Activated T-cell treated with anti-CD3 and anti-CD28 coated beads, Interleukin-2, amount 50 U/mL, for 24 hours (primary cell): ENCODE data around the gene RAI14.

Experiments
- DNase-seq: peaks from one replicate; pipeline ENCODE4 v3.0.0-alpha.2; 2020
- H3K27ac Mint-ChIP-seq: 2 replicates; pipeline ENCODE4 v1.8.0; 2020; ENCODE audit warnings: mild to moderate bottlenecking, mixed read lengths
- H3K27me3 Mint-ChIP-seq: 2 replicates; pipeline ENCODE4 v1.8.0; 2020; ENCODE audit warnings: mixed read lengths
- H3K36me3 Mint-ChIP-seq: 2 replicates; pipeline ENCODE4 v1.8.0; 2020; ENCODE audit warnings: low read depth, mixed read lengths
- H3K4me1 Mint-ChIP-seq: 2 replicates; pipeline ENCODE4 v1.8.0; 2020; ENCODE audit warnings: low read depth, mixed read lengths
- H3K4me3 Mint-ChIP-seq: 2 replicates; pipeline ENCODE4 v1.8.0; 2020; ENCODE audit warnings: mild to moderate bottlenecking, moderate library complexity, mixed read lengths
- H3K9me3 Mint-ChIP-seq: 2 replicates; pipeline ENCODE4 v1.8.0; 2020; ENCODE audit warnings: mixed read lengths

The RAI14 gene

GRCh38 chr5:34626036-34626435 is 30.1 kb upstream of the RAI14 start:
- peaks cover 5% of the 10 kb centered on the region for H3K27me3 Mint-ChIP-seq
- peaks cover 18% of the 10 kb centered on the region for H3K4me1 Mint-ChIP-seq
- no peaks in the 10 kb centered on the region for H3K36me3 Mint-ChIP-seq
- H3K9me3 Mint-ChIP-seq, result peaks cover 6% of the 10 kb centered on the region
- H3K4me3 Mint-ChIP-seq, result no peak overlapping the region
- H3K27ac Mint-ChIP-seq, result no peak overlapping the region
- DNase-seq, result no peak

- Mint-ChIP-seq H3K4me1 (peaks cover 12% of the 10 kb centered on the region), H3K27me3 (peaks cover 5% of the 10 kb centered on the region), H3K9me3 (peaks cover 12% of the 10 kb centered on the region), H3K27ac (no peak overlapping the region), H3K36me3 (no peaks in the 10 kb centered on the region), H3K4me3 (no peak overlapping the region)
- DNase-seq, result no peak
Observed at GRCh38 chr5:34626751-34627150, 29.4 kb upstream of the RAI14 start.

GRCh38 chr5:34627794-34628193 is 28.3 kb upstream of the RAI14 start:
- no peak for DNase-seq
- Mint-ChIP-seq H3K4me3 (no peak overlapping the region), H3K9me3 (peaks cover 12% of the 10 kb centered on the region), H3K36me3 (no peaks in the 10 kb centered on the region), H3K27ac (no peak overlapping the region), H3K4me1 (peaks cover 2% of the 10 kb centered on the region), H3K27me3 (peaks cover 5% of the 10 kb centered on the region)

- H3K27ac Mint-ChIP-seq, result no peak overlapping the region
- no peak for DNase-seq
- peaks cover 12% of the 10 kb centered on the region for H3K9me3 Mint-ChIP-seq
- H3K27me3 Mint-ChIP-seq, result peaks cover 8% of the 10 kb centered on the region
- H3K4me3 Mint-ChIP-seq, result no peak overlapping the region
- H3K36me3 Mint-ChIP-seq, result no peaks in the 10 kb centered on the region
- H3K4me1 Mint-ChIP-seq, result peaks cover 2% of the 10 kb centered on the region
Observed at GRCh38 chr5:34628373-34628772, 27.8 kb upstream of the RAI14 start.

GRCh38 chr5:34630596-34630995 is 25.5 kb upstream of the RAI14 start:
- Mint-ChIP-seq H3K4me1 (peaks cover 2% of the 10 kb centered on the region), H3K27ac (no peak overlapping the region), H3K4me3 (no peak overlapping the region), H3K9me3 (peaks cover 12% of the 10 kb centered on the region), H3K36me3 (no peaks in the 10 kb centered on the region), H3K27me3 (peaks cover 3% of the 10 kb centered on the region)
- DNase-seq, result no peak

- DNase-seq, result no peak
- Mint-ChIP-seq H3K4me3 (no peak overlapping the region), H3K4me1 (no peaks in the 10 kb centered on the region), H3K27ac (no peak overlapping the region), H3K27me3 (peaks cover 3% of the 10 kb centered on the region), H3K9me3 (peaks cover 12% of the 10 kb centered on the region), H3K36me3 (no peaks in the 10 kb centered on the region)
Observed at GRCh38 chr5:34632807-34633422, 23.2 kb upstream of the RAI14 start.

GRCh38 chr5:34639852-34640626 is 16.1 kb upstream of the RAI14 start:
- Mint-ChIP-seq H3K27ac (no peak overlapping the region), H3K36me3 (no peaks in the 10 kb centered on the region)
- DNase-seq, result no peak

GRCh38 chr5:34648039-34648839 is 7.9 kb upstream of the RAI14 start:
- no peak overlapping the region for H3K27ac Mint-ChIP-seq
- H3K36me3 Mint-ChIP-seq, result no peaks in the 10 kb centered on the region
- no peaks in the 10 kb centered on the region for H3K4me1 Mint-ChIP-seq
- H3K9me3 Mint-ChIP-seq, result no peaks in the 10 kb centered on the region
- H3K27me3 Mint-ChIP-seq, result peaks cover 54% of the 10 kb centered on the region
- H3K4me3 Mint-ChIP-seq, result no peak overlapping the region
- no peak for DNase-seq

More at GRCh38 chr5:34639852-34640626, 16.1 kb upstream of the RAI14 start:
- Mint-ChIP-seq H3K4me1 (no peaks in the 10 kb centered on the region), H3K9me3 (peaks cover 2% of the 10 kb centered on the region), H3K4me3 (no peak overlapping the region), H3K27me3 (peaks cover 21% of the 10 kb centered on the region)

- Mint-ChIP-seq H3K4me1 (no peaks in the 10 kb centered on the region), H3K27me3 (peaks cover 55% of the 10 kb centered on the region), H3K27ac (no peak overlapping the region), H3K9me3 (no peaks in the 10 kb centered on the region), H3K36me3 (no peaks in the 10 kb centered on the region), H3K4me3 (no peak overlapping the region)
- DNase-seq, result no peak
Observed at GRCh38 chr5:34648840-34649158, 7.3 kb upstream of the RAI14 start.

- Mint-ChIP-seq H3K36me3 (no peaks in the 10 kb centered on the region), H3K27me3 (peaks cover 49% of the 10 kb centered on the region), H3K27ac (no peak overlapping the region), H3K4me3 (no peak overlapping the region), H3K4me1 (peaks cover 11% of the 10 kb centered on the region), H3K9me3 (no peaks in the 10 kb centered on the region)
- DNase-seq, result no peak
Observed at GRCh38 chr5:34651791-34652190, 4.3 kb upstream of the RAI14 start.

GRCh38 chr5:34652466-34652865 is 3.7 kb upstream of the RAI14 start:
- peaks cover 51% of the 10 kb centered on the region for H3K27me3 Mint-ChIP-seq
- H3K9me3 Mint-ChIP-seq, result no peaks in the 10 kb centered on the region
- H3K4me3 Mint-ChIP-seq, result no peak overlapping the region
- no peak overlapping the region for H3K27ac Mint-ChIP-seq
- no peak for DNase-seq
- no peaks in the 10 kb centered on the region for H3K36me3 Mint-ChIP-seq
- H3K4me1 Mint-ChIP-seq, result peaks cover 15% of the 10 kb centered on the region

GRCh38 chr5:34652914-34653313 is 3.2 kb upstream of the RAI14 start:
- no peaks in the 10 kb centered on the region for H3K9me3 Mint-ChIP-seq
- H3K36me3 Mint-ChIP-seq, result no peaks in the 10 kb centered on the region
- no peak for DNase-seq
- peaks cover 20% of the 10 kb centered on the region for H3K4me1 Mint-ChIP-seq
- no peak overlapping the region for H3K4me3 Mint-ChIP-seq
- H3K27ac Mint-ChIP-seq, result no peak overlapping the region
- peaks cover 55% of the 10 kb centered on the region for H3K27me3 Mint-ChIP-seq

- Mint-ChIP-seq H3K36me3 (no peaks in the 10 kb centered on the region), H3K9me3 (no peaks in the 10 kb centered on the region), H3K4me1 (peaks cover 22% of the 10 kb centered on the region), H3K27ac (no peak overlapping the region), H3K4me3 (no peak overlapping the region), H3K27me3 (peaks cover 55% of the 10 kb centered on the region)
- no peak for DNase-seq
Observed at GRCh38 chr5:34653708-34654107, 2.4 kb upstream of the RAI14 start.

- peak; percentile 36 for DNase-seq
- H3K9me3 Mint-ChIP-seq, result no peaks in the 10 kb centered on the region
- no peaks in the 10 kb centered on the region for H3K36me3 Mint-ChIP-seq
- H3K27ac Mint-ChIP-seq, result peak overlapping the region; percentile 76
- H3K27me3 Mint-ChIP-seq, result peaks cover 68% of the 10 kb centered on the region
- H3K4me1 Mint-ChIP-seq, result peaks cover 22% of the 10 kb centered on the region
- peak overlapping the region; percentile 77 for H3K4me3 Mint-ChIP-seq
Observed at GRCh38 chr5:34655354-34655991, 655 bp upstream of the RAI14 start.
